GM12892 (cell line): ENCODE data around the gene DCLK3.

Experiments used
- POLR2A ChIP-seq: IDR thresholded peaks from 2 replicates; pipeline ENCODE4 v1.6.1; 2011; ENCODE audit warnings: low read depth, low read length, control low read depth
- TAF1 ChIP-seq: IDR thresholded peaks from 2 replicates; pipeline ENCODE4 v1.6.1; 2011; ENCODE audit warnings: low read depth, mild to moderate bottlenecking, control low read depth, low read length, borderline replicate concordance

DNA sequence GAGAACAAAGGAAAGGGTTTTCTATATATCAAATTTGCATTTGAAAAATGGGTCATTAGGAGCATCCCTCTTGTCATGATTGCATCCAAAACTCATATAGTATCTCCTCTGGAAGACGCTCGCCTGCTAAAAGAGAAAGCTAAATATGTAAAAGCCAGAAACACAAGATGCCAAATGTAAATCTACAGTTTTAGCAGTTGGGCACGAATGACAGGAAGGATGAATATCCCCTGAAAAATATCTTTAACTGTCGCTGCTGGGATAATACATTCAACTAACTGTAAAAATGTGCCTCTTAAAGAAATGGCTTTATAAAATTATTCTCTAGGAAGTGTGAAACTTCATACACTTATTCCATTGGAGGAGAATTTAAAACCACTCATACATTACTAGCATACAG is 101.7 kb downstream of the DCLK3 start:
- no peak for TF ChIP-seq TAF1
- no peak for TF ChIP-seq POLR2A
